HG03457 (cell line): Measurements from ENCODE around the gene C2orf68.
"Not testable (repeated sequence)": the region's sequence is repeated elsewhere in the genome, so short reads cannot be mapped to it uniquely, and the experiment has no call there.

Experiments used
- ATAC-seq: cut with Tn5 transposase; IDR thresholded peaks from one replicate; pipeline ENCODE4 v1.9.1; 2021; ENCODE audit warnings: moderate number of reproducible peaks; ENCODE audit not compliant: unreplicated experiment

Gene C2orf68

GRCh38 chr2:85635011-85635410, 23.1 kb upstream of the C2orf68 start:
- ATAC-seq, result no peak

GRCh38 chr2:85631316-85631715, 19.4 kb upstream of the C2orf68 start:
- ATAC-seq, result no peak

GRCh38 chr2:85628658-85629057, 16.8 kb upstream of the C2orf68 start:
- no peak for ATAC-seq

DNA sequence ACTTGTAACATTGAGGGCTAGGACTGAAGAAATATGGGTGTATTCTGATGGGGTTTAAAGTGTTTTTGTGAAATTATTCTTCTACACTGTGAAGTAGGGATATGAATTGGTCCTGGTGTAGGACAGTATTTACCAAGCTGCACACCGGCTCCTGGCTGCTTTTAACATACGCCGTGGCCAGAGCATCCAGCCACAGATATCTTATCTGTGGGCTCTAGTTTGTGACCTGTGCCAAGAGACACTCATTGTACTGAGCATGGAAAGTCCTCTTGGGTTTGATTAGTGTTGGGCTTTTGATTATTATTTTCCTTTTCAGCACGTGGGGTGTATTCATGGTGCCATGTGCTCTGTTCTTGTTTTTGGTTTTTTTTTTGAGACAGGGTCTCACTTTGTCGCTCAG, 12.1 kb upstream of the C2orf68 start:
- ATAC-seq, result no peak

DNA sequence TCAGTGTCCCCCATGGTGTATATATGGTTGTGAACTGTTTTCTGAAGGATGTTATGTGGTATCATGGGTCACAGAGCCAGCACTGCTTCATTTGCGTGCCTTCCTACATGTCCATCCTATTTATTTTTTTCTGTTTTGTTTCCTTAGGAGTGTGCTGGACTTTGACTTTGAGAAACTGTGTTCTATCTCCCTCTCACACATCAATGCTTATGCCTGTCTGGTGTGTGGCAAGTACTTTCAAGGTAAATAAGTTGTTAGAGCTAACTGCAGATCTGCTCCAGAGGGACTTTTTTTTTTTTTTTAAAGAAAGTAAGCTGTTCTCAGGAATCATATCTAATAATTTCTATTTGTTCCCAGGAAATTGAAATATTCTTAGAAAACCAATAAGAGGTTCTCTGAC, 9.5 kb upstream of the C2orf68 start:
- ATAC-seq, result no peak

- no peak for ATAC-seq
Measured at GRCh38 chr2:85619617-85620016, 7.8 kb upstream of the C2orf68 start.

- not testable (repeated sequence) for ATAC-seq
Measured at GRCh38 chr2:85617723-85618122, 5.9 kb upstream of the C2orf68 start.

- ATAC-seq, result no peak
Measured at GRCh38 chr2:85615413-85615728, 3.5 kb upstream of the C2orf68 start.

DNA sequence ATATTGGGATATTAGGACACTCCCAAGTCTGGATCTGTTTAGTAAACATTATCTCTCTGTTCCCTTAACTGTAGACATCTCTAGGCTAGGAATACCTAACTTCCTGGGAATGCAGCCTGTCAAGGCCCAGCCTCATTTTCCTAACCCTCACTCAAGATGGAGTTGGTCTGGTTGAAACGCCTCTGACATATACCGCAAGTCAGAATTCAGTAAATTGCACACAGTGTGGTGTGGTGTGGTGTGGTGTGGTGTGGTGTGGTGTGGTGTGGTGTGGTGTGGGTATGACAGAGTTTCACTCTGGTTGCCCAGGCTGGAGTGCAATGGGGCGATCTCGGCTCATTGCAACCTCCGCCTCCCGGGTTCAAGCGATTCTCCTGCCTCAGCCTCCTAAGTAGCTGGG, 2.9 kb upstream of the C2orf68 start:
- ATAC-seq, result not testable (repeated sequence)

DNA sequence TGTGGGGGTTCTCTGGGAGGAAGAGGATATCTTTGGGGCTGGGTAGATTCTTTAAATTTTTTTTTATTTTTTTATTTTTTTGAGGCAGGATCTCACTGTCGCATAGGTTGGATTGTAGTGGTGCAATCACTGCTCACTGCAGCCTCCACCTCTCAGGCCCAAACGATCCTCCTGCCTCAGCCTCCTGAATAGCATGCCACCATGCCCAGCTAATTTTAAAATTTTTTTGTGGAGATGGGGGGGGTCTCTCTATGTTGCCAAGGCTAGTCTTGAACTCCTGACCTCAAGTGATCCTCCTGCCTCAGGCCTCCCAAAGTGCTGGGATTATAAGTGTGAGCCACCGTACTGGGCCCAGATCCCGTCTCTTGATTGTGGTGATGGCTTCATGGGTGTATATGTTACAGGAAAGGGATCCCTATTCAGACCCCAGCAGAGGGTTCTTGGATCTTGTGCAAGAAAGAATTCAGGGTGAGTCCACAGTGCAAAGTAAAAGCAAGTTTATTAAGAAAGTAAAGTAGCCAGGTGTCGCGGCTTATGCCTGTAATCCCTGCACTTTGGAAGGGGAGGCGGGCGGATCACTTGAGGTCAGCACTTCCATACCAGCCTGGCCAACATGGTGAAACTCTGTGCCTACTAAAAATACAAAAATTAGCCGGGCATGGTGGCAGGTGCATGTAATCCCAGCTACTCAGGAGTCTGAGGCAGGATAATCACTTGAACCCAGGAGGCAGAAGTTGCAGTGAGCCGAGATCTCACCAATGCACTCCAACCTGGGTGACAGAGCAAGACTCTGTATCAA, 2.0 kb upstream of the C2orf68 start:
- no peak for ATAC-seq

DNA sequence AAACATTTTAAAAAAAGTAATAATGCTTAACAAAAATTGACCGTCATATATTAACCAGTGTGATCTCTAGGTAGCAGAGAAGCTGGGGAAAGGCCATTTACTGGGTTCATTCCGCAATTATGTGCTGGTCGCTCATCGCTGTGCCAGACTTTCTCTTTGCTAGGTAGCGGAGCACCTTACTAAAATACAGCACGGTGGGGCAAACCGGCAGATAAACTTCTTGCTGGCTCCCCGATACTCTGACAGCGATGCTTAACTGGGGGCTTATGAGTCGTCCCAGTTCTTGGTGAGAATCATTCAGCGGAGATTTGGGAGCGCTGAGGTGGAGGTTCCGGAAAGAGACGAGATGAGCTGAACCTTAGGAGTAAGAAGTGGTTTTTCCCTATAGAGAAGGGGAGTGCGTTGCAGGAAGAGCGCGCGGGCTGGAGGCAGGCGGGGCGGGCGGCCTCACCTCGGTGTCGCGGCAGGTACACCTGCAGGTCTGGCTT, 605 bp downstream of the C2orf68 start:
- ATAC-seq, result no peak

GRCh38 chr2:85607268-85608215, 4.3 kb downstream of the C2orf68 start:
- no peak for ATAC-seq

GRCh38 chr2:85606116-85606455, 5.8 kb downstream of the C2orf68 start:
- ATAC-seq, result no peak

DNA sequence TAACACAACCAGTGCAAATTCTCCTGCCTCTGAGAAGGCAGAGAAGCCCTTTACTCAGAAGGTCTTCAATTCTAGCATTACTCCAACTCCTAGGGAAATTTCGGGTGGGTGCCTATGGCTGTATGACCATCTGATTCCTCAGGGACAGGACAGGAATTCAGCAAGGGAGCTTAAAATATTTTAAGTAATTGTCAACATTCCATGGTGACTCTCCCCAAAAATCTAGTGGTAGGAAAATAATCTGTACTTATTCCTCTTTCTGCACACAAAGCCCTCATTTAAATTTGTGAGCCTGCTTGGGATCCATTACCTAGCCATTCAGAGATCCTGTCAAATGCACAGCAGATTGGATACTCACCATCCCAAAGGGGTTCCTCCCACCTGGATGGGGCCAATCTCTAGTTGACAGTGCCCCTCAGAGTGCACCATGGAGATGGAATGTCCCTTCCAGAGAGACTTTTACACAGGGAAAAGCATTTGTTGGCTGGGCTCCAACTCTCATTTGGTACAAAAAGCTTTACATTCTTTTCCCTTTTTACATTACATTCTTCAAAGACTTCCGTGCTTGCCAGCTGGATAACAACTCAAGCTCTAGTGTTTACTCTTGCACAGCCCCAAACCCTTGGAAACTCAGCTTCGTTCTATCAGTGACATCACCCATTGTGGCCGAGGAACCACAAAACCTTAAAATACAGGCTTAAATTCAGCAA, 6.3 kb downstream of the C2orf68 start:
- ATAC-seq, result no peak

- ATAC-seq, result no peak
Measured at GRCh38 chr2:85604568-85605339, 7.1 kb downstream of the C2orf68 start.

DNA sequence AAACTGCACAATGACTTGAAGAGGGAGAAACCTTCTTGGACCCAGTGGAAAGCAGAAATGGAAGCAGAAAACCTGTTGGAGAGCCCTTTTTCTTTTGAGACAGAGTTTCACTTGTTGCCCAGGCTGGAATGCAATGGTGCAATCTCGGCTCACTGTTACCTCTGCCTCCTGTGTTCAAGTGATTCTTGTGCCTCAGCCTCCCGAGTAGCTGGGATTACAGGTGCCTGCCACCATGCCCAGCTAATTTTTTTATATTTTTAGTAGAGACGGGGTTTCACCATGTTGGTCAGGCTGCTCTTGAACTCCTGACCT, 7.8 kb downstream of the C2orf68 start:
- not testable (repeated sequence) for ATAC-seq

DNA sequence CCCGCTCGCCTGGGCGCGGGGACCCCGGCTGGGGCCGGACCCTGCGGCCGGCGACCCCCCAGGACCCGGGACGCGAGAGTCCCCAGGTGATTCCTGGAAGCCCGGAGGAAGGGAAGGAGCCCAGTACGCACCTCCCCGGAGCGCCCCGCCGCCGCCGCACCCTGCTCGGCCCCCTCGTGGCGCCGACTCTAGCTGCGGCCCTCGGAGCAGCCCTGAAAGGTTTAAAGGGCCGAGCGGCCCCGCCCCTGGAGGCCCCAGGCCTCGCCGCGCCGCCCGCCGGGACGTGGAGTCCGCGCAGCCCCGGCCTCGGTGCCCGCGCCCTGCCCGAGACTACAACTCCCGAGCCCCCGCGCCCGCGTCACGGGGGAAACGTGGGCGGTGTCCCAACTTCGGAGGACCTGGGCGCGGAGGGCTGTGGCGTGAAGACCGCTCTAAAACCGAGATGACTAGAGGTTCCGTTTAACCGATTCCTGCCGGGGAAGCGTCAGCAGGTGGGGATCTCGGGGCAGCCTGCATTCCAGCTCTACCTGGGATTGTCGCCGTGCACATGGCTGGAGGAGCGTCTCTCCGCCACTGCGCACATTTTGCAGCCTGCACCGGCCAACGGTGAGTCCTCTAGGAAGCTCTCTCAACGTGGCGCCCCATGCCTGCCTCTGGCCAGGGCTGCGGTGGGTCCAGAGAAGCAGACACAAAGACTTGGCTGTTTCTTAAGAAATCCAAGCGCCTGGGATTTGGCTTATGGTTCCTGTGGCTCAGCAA, 9.2 kb downstream of the C2orf68 start, which contains the start of gene TMEM150A:
Gene TMEM150A, minus strand, starts transcription at position 223 of the 759 bp plus-strand sequence. CDS start 750 bp downstream, outside the sequence.
- peak; percentile 87 for ATAC-seq

GRCh38 chr2:85601771-85602475, 9.9 kb downstream of the C2orf68 start:
- peak; percentile 12 for ATAC-seq
